GM12878 (cell line): Measurements from ENCODE around the gene GGCT. TPM values are rescaled to one million over a fixed set of nuclear protein-coding genes. Genes with fewer than 3 reads are reported as not detected.

Source experiments
- ATAC-seq: fragments of 200-7000 bp; cut with Tn5 transposase; 3 replicates; pipeline ENCODE4 v1.9.1; 2020; ENCODE audit warnings: mild to moderate bottlenecking, moderate library complexity
- BruUV-seq: library from RNA; stranded (reverse); fragments of 400-500 nt; replicated peaks from 2 replicates; lab custom pipeline; 2021; lab: Mats Ljungman, UMichigan
- CTCF ChIA-PET: fragments of 300-600 bp; sonication (Branson Sonifier 250); formaldehyde crosslinking; extraction: SDS; loops from one replicate; lab custom pipeline; 2021; ENCODE audit warnings: inconsistent platforms; lab: Yijun Ruan, JAX
- POLR2A ChIA-PET: fragments of 350-600 bp; formaldehyde crosslinking; extraction: SDS; loops from one replicate; lab custom pipeline; 2021; ENCODE audit warnings: inconsistent platforms; lab: Charles Lee
- RAD21 ChIA-PET: fragments of 300-600 bp; sonication (Branson Sonifier 250); formaldehyde crosslinking; loops from one replicate; lab custom pipeline; 2023; ENCODE audit warnings: antibody characterized with exemption; ENCODE audit not compliant: unreplicated experiment; lab: Charles Lee
- SMC1A ChIA-PET: fragments of 300-600 bp; sonication (Branson Sonifier 250); formaldehyde crosslinking; loops from one replicate; lab custom pipeline; 2023; ENCODE audit not compliant: unreplicated experiment, uncharacterized antibody; lab: Charles Lee
- DNase-seq: peaks from one replicate; pipeline ENCODE4 v3.0.0-alpha.2; 2011; ENCODE audit warnings: low read depth, low spot score
- FAIRE-seq: peaks from 3 replicates; lab custom pipeline; 2011; peaks lifted over from hg19 to GRCh38; lab: Jason Lieb, UNC
- H2AFZ ChIP-seq: 2 replicates; pipeline ENCODE4 v1.6.0; 2011; ENCODE audit warnings: low read depth, low read length, control low read depth; ENCODE audit not compliant: control insufficient read depth
- H3K27ac ChIP-seq: 2 replicates; pipeline ENCODE4 v1.5.1; 2011; ENCODE audit warnings: control low read depth; ENCODE audit not compliant: control insufficient read depth, insufficient read depth
- H3K27me3 ChIP-seq, 2 experiments: replicated peaks in 1 of 2; 2 replicates each; pipeline versions ENCODE4 v1.6.0 to v1.6.1; 2011; ENCODE audit warnings: low read length in 1 of 2; ENCODE audit not compliant: control insufficient read depth in 2 of 2, insufficient read depth in 2 of 2
- H3K36me3 ChIP-seq, 2 experiments: 2 replicates each; pipeline ENCODE4 v1.5.1; 2011; ENCODE audit warnings: low read length in 1 of 2; ENCODE audit not compliant: control insufficient read depth in 2 of 2, insufficient read depth in 2 of 2
- H3K4me1 ChIP-seq: 2 replicates; pipeline ENCODE4 v1.6.1; 2011; ENCODE audit warnings: mild to moderate bottlenecking, low read length, moderate library complexity, mixed read lengths; ENCODE audit not compliant: control insufficient read depth, insufficient read depth
- H3K4me2 ChIP-seq: 2 replicates; pipeline ENCODE4 v1.6.0; 2011; ENCODE audit warnings: control low read depth; ENCODE audit not compliant: control insufficient read depth, insufficient read depth
- H3K4me3 ChIP-seq: fragments of 200-600 bp; sonication (generic); 2 replicates; pipeline ENCODE4 v1.5.1; 2016
- H3K79me2 ChIP-seq: 2 replicates; pipeline ENCODE4 v1.6.0; 2011; ENCODE audit warnings: low read length; ENCODE audit not compliant: control insufficient read depth, insufficient read depth
- H3K9ac ChIP-seq: 2 replicates; pipeline ENCODE4 v1.8.0; 2011; ENCODE audit warnings: low read length, control low read depth, mixed read lengths; ENCODE audit not compliant: control insufficient read depth, insufficient read depth
- H3K9me3 ChIP-seq: replicated peaks from 3 replicates; pipeline ENCODE4 v1.5.1; 2011; ENCODE audit warnings: mild to moderate bottlenecking, low read length; ENCODE audit not compliant: control insufficient read depth, insufficient read depth
- H4K20me1 ChIP-seq: 2 replicates; pipeline ENCODE4 v1.6.0; 2011; ENCODE audit not compliant: control insufficient read depth, insufficient read depth
- CREB1 ChIP-seq: IDR thresholded peaks from 2 replicates; pipeline ENCODE4 v1.6.1; 2012; ENCODE audit warnings: low read depth, mild to moderate bottlenecking, inconsistent platforms
- CREM ChIP-seq: IDR thresholded peaks from 2 replicates; pipeline ENCODE4 v1.6.1; 2014; ENCODE audit warnings: antibody characterized with exemption, low read depth
- MLLT1 ChIP-seq: fragments of 450-650 bp; IDR thresholded peaks from 2 replicates; pipeline ENCODE4 v1.6.1; 2016; ENCODE audit warnings: mild to moderate bottlenecking
- NFXL1 ChIP-seq: fragments of 450-650 bp; IDR thresholded peaks from 2 replicates; pipeline ENCODE4 v1.6.1; 2017; ENCODE audit warnings: antibody characterized with exemption, mild to moderate bottlenecking, borderline replicate concordance
- RELB ChIP-seq: fragments of 450-650 bp; IDR thresholded peaks from 2 replicates; pipeline ENCODE4 v1.6.1; 2017; ENCODE audit warnings: low read depth, mild to moderate bottlenecking, moderate library complexity
- SPI1 ChIP-seq: IDR thresholded peaks from 2 replicates; pipeline ENCODE4 v1.6.1; 2011; ENCODE audit warnings: low read depth, mild to moderate bottlenecking, low read length, moderate library complexity, borderline replicate concordance; ENCODE audit not compliant: insufficient read depth
- SUPT20H ChIP-seq: IDR thresholded peaks from 2 replicates; pipeline ENCODE4 v1.6.1; 2011; ENCODE audit warnings: low read depth, mild to moderate bottlenecking, low read length, moderate library complexity, borderline replicate concordance; ENCODE audit not compliant: control insufficient read depth
- ZBED1 ChIP-seq: IDR thresholded peaks from 2 replicates; pipeline ENCODE4 v1.6.1; 2016; ENCODE audit warnings: borderline replicate concordance
- WGBS: methylation state at CpG from one replicate; pipeline ENCODE4 v1.1.6; 2016; ENCODE audit warnings: low lambda C conversion rate; ENCODE audit not compliant: insufficient replicate concordance, insufficient coverage; ENCODE audit errors: missing lambda C conversion rate; 5-methylcytosine and 5-hydroxymethylcytosine counted together
- in situ Hi-C: fragments of 300-500 bp; cut with MboI; formaldehyde crosslinking; loops from 9 replicates; pipeline ENCODE4 v1.14.3; 2018; ENCODE audit warnings: mixed read lengths
- intact Hi-C: fragments of 100-400 bp; cut with micrococcal nuclease; formaldehyde crosslinking; loops from one replicate; pipeline ENCODE4 v1.14.2; 2022; ENCODE audit not compliant: unreplicated experiment
- polyA plus RNA-seq, 11 experiments: library from polyadenylated mRNA; depleted of rRNA in 4 of 11; unstranded in 6 of 11; stranded (reverse) in 5 of 11; fragments of >200 nt; fragmentation: Nextera tagmentation in 4 of 11; fragmentation: Illumina TruSeq in 1 of 11; extraction: Ambion mirVana in 4 of 11; extraction: Trizol in 1 of 11; gene quantifications; 1 replicate in 1 of 11; 2 replicates in 10 of 11; pipeline versions ENCODE4 v1.2.1 to v1.2.3, GENCODE V29; 2011 to 2016; ENCODE audit warnings: inconsistent platforms in 2 of 11, missing spikeins in 2 of 11, low read depth in 1 of 11
- total RNA-seq, 4 experiments: library from RNA; depleted of rRNA in 3 of 4; stranded (reverse); fragments of >200 nt in 3 of 4; fragmentation: Illumina TruSeq in 1 of 4; extraction: Trizol in 1 of 4; gene quantifications; 2 replicates each; pipeline versions ENCODE4 v1.2.1 to v1.2.3, GENCODE V29; 2013 to 2021

The GGCT gene
- total and polyA plus RNA-seq, 10 of the 15 experiments (the other 5 are each of a cell fraction or from before 2014, with no cell fraction given), result 57.0 to 215 (median 92.3) TPM

- Histone ChIP-seq H3K9me3 (no peaks in the 10 kb centered on the region), H2AFZ (no peak overlapping the region), H3K4me2 (no peak overlapping the region), H3K4me3 (no peak overlapping the region), H4K20me1 (no peaks in the 10 kb centered on the region), H3K36me3 (0 out of 4 replicates have a peak, but pooled peaks cover 0 to under 1% of the 10 kb centered on the region in 2 experiments), H3K4me1 (peaks cover 33% of the 10 kb centered on the region), H3K27ac (no peak overlapping the region), H3K27me3 (no peaks in the 10 kb centered on the region), H3K9ac (no peak overlapping the region), H3K79me2 (peaks cover 2% of the 10 kb centered on the region; the same call in 1 of the 2 replicates)
- ChIA-PET RAD21 (interaction anchor here (1.2 to 1.8 kb wide), 2 partner anchors 12 to 45 kb away, joined by 4 to 5 read pairs; no protein-coding TSS in a partner anchor), CTCF (interaction anchor here (1.1 to 3.4 kb wide), 4 partner anchors 8 to 190 kb away, joined by 4 to 10 read pairs (median 4); no protein-coding TSS in a partner anchor), POLR2A (interaction anchor here (0.7 to 3.0 kb wide), 3 partner anchors 10 to 144 kb away, joined by 3 to 9 read pairs (median 4); partner anchors contain the start of gene NOD1), SMC1A (interaction anchor here (0.6 to 3.8 kb wide), 5 partner anchors 10 to 70 kb away, joined by 3 to 18 read pairs (median 4); partner anchors contain the start of gene NOD1)
- ATAC-seq (no peak), DNase-seq (no peak), FAIRE-seq (no peak)
- WGBS, result 68% methylated on average over 4 of the region's 4 CpGs
- no TSS peak for BruUV-seq
- in situ Hi-C loops, result no loop called here
- no peak for TF ChIP-seq SPI1
- no peak for TF ChIP-seq CREM
- TF ChIP-seq CREB1, result no peak
- no peak for TF ChIP-seq SUPT20H
- TF ChIP-seq RELB, result no peak
- no peak for TF ChIP-seq ZBED1
- no peak for TF ChIP-seq NFXL1
- no peak for TF ChIP-seq MLLT1
- intact Hi-C loops, result no loop called here
These were observed 38.4 kb downstream of the GGCT start for GRCh38 chr7:30466266-30466665.
